Loucy (cell line): ENCODE results near the gene BHLHE40.

Experiments
- H2AFZ ChIP-seq: fragments of 200-600 bp; sonication (generic); 2 replicates; pipeline ENCODE4 v1.6.0; 2016; ENCODE audit warnings: antibody characterized with exemption, mild to moderate bottlenecking, low read length, moderate library complexity
- H3F3A ChIP-seq: fragments of 200-600 bp; 2 replicates; pipeline ENCODE4 v1.6.0; 2016; ENCODE audit warnings: antibody characterized with exemption, low read depth, mild to moderate bottlenecking
- H3K27me3 ChIP-seq: fragments of 200-600 bp; sonication (generic); 2 replicates; pipeline ENCODE4 v1.6.1; 2014; ENCODE audit warnings: low read length, mild to moderate bottlenecking; ENCODE audit not compliant: insufficient read depth, poor library complexity, severe bottlenecking
- H3K36me3 ChIP-seq: fragments of 200-600 bp; sonication (generic); 2 replicates; pipeline ENCODE4 v1.6.1; 2016; ENCODE audit warnings: low read length; ENCODE audit not compliant: insufficient read depth
- H3K4me1 ChIP-seq: fragments of 200-600 bp; sonication (generic); 2 replicates; pipeline ENCODE4 v1.5.1; 2014; ENCODE audit warnings: low read length, mild to moderate bottlenecking; ENCODE audit not compliant: insufficient read depth, poor library complexity, severe bottlenecking
- H3K4me2 ChIP-seq: fragments of 200-600 bp; sonication (generic); 2 replicates; pipeline ENCODE4 v1.6.0; 2014; ENCODE audit warnings: antibody characterized with exemption, low read length, low read depth, mild to moderate bottlenecking; ENCODE audit not compliant: poor library complexity, severe bottlenecking
- H3K4me3 ChIP-seq: fragments of 200-600 bp; sonication (generic); 2 replicates; pipeline ENCODE4 v1.5.1; 2014; ENCODE audit warnings: low read length, mild to moderate bottlenecking, mixed read lengths; ENCODE audit not compliant: poor library complexity, severe bottlenecking
- H3K79me2 ChIP-seq: fragments of 200-600 bp; sonication (generic); 2 replicates; pipeline ENCODE4 v1.6.1; 2014; ENCODE audit warnings: low read length; ENCODE audit not compliant: insufficient read depth
- H3K9ac ChIP-seq: fragments of 200-600 bp; sonication (generic); 2 replicates; pipeline ENCODE4 v1.6.0; 2014; ENCODE audit warnings: mild to moderate bottlenecking, low read depth, low read length, moderate library complexity; ENCODE audit not compliant: poor library complexity, severe bottlenecking
- H3K9me2 ChIP-seq: fragments of 200-600 bp; sonication (generic); replicated peaks from 2 replicates; pipeline ENCODE4 v1.6.1; 2016; ENCODE audit warnings: low read depth, low read length, mixed read lengths
- H3K9me3 ChIP-seq: fragments of 200-600 bp; sonication (generic); 2 replicates; pipeline ENCODE4 v1.6.1; 2014; ENCODE audit warnings: mild to moderate bottlenecking, antibody characterized with exemption, low read length, low read depth; ENCODE audit not compliant: insufficient read depth
- H4K20me1 ChIP-seq: fragments of 200-600 bp; sonication (generic); 2 replicates; pipeline ENCODE4 v1.6.0; 2014; ENCODE audit warnings: antibody characterized with exemption, low read length, mild to moderate bottlenecking; ENCODE audit not compliant: insufficient read depth, poor library complexity, severe bottlenecking
- CTCF ChIP-seq: fragments of 200-600 bp; sonication (generic); conservative IDR thresholded peaks from 2 replicates; pipeline ENCODE4 v1.5.1; 2014; ENCODE audit warnings: mild to moderate bottlenecking, antibody characterized with exemption, low read length
- EZH2phosphoT487 ChIP-seq: fragments of 200-600 bp; IDR thresholded peaks from 2 replicates; pipeline ENCODE4 v1.6.1; 2018; ENCODE audit warnings: antibody characterized with exemption, mild to moderate bottlenecking, moderate library complexity, borderline replicate concordance

The BHLHE40 gene

DNA sequence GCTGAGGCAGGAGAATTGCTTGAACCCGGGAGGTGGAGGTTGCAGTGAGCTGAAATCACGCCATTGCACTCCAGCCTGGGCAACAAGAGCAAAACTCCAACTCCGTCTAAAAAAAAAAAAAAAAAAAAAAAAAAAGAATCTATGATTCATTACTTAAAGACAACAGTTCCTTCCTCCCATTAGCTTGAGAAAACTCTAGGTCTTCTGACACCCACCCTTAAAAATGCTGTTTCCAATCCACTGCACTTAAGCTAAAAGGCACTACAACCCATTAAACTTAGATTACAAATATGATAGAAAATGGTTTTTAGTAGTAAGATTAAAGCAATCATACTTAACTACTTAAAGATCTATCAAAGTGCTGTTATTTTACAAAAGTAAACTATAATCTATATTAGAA lies 40.0 kb upstream of the BHLHE40 start:
- no peaks in the 10 kb centered on the region for H3F3A ChIP-seq
- H2AFZ ChIP-seq = no peak overlapping the region
- no peaks in the 10 kb centered on the region for H3K79me2 ChIP-seq
- H3K4me3 ChIP-seq = no peak overlapping the region
- H3K4me1 ChIP-seq = no peaks in the 10 kb centered on the region
- H3K27me3 ChIP-seq = no peaks in the 10 kb centered on the region
- no peak overlapping the region for H3K4me2 ChIP-seq
- TF ChIP-seq EZH2phosphoT487 (no peak), CTCF (no peak)
- no peaks in the 10 kb centered on the region for H4K20me1 ChIP-seq
- H3K9ac ChIP-seq = no peak overlapping the region
- no peaks in the 10 kb centered on the region for H3K36me3 ChIP-seq
- H3K9me2 ChIP-seq = no peaks in the 10 kb centered on the region
- no peaks in the 10 kb centered on the region for H3K9me3 ChIP-seq

- no peak overlapping the region for H3K4me3 ChIP-seq
Measured at GRCh38 chr3:4940985-4941384, 38.3 kb upstream of the BHLHE40 start.

GRCh38 chr3:4943549-4943948 lies 35.7 kb upstream of the BHLHE40 start:
- H3K9me2 ChIP-seq = no peaks in the 10 kb centered on the region
- peak; percentile 18; the same call in 1 of the 2 replicates for TF ChIP-seq CTCF
- no peak for TF ChIP-seq EZH2phosphoT487
- H3K4me3 ChIP-seq = no peak overlapping the region
- H2AFZ ChIP-seq = no peak overlapping the region
- H3F3A ChIP-seq = no peaks in the 10 kb centered on the region
- no peaks in the 10 kb centered on the region for H3K79me2 ChIP-seq
- H3K9ac ChIP-seq = no peak overlapping the region
- no peaks in the 10 kb centered on the region for H3K36me3 ChIP-seq
- no peaks in the 10 kb centered on the region for H4K20me1 ChIP-seq
- H3K27me3 ChIP-seq = no peaks in the 10 kb centered on the region
- no peak overlapping the region for H3K4me2 ChIP-seq
- H3K9me3 ChIP-seq = no peaks in the 10 kb centered on the region
- H3K4me1 ChIP-seq = no peaks in the 10 kb centered on the region

More at GRCh38 chr3:4940985-4941384, 38.3 kb upstream of the BHLHE40 start:
- Histone ChIP-seq H3K4me2 (no peak overlapping the region), H3F3A (no peaks in the 10 kb centered on the region), H3K79me2 (no peaks in the 10 kb centered on the region), H3K4me1 (no peaks in the 10 kb centered on the region), H3K36me3 (no peaks in the 10 kb centered on the region), H3K9ac (no peak overlapping the region), H2AFZ (no peak overlapping the region), H3K9me2 (no peaks in the 10 kb centered on the region), H3K27me3 (no peaks in the 10 kb centered on the region), H4K20me1 (no peaks in the 10 kb centered on the region), H3K9me3 (no peaks in the 10 kb centered on the region)
- TF ChIP-seq EZH2phosphoT487 (no peak), CTCF (no peak)
